ENCODE results near the gene MED1. TPM values are rescaled to one million over a fixed set of nuclear protein-coding genes. Genes with fewer than 3 reads are reported as not detected.

Gene MED1
- total RNA-seq, 2 donors from 2014 or later: 50.4 to 69.0 TPM

DNA sequence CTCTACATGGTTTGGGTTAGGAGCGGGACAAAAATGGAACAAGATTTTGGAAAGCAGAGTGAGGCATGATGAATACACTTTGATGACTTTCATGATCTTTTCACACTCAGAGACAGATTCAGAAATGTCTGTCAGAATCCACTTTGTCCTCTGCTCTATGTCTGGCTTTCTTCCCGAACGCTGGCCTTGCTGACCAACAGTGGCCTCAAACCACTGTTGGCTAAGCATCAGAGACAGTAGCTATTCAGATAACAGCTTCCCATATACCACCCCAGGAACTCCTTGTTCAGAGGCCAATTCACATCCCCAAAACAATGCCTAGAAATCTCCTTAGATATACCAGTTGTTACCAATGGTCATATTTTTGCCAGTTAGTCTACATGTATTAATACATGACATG is 90.5 kb downstream of the MED1 start:
- Mint-ChIP-seq H3K36me3 (ENCODE audit: low read depth) (no peaks in the 10 kb centered on the region), H3K27me3 (no peaks in the 10 kb centered on the region), H3K4me1 (peaks cover 4% of the 10 kb centered on the region), H3K27ac (no peak overlapping the region), H3K4me3 (no peak overlapping the region), H3K9me3 (no peaks in the 10 kb centered on the region)
- ATAC-seq (replicated peaks): no peak

DNA sequence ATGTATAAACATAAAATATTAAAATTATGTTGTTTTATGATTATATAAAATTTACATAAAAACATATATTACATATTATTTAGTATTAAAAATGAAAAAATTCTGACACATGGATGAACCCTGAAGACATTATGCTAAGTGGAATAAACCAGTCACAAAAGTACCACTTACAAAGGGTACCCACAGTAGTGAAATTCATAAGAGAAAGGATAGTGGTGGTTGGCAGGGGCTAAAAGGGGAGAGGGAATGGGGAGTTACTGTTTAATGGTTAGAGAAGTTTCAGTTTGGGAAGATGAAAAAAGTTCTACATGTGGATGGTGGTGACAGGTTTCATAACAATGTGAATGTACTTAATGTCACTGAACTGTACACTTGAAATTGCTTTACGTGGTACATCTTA is 91.1 kb downstream of the MED1 start:
- Mint-ChIP-seq H3K9me3 (no peaks in the 10 kb centered on the region), H3K4me1 (peaks cover 4% of the 10 kb centered on the region), H3K36me3 (ENCODE audit: low read depth) (no peaks in the 10 kb centered on the region), H3K27me3 (no peaks in the 10 kb centered on the region), H3K4me3 (no peak overlapping the region), H3K27ac (no peak overlapping the region)
- no peak for ATAC-seq (replicated peaks)

DNA sequence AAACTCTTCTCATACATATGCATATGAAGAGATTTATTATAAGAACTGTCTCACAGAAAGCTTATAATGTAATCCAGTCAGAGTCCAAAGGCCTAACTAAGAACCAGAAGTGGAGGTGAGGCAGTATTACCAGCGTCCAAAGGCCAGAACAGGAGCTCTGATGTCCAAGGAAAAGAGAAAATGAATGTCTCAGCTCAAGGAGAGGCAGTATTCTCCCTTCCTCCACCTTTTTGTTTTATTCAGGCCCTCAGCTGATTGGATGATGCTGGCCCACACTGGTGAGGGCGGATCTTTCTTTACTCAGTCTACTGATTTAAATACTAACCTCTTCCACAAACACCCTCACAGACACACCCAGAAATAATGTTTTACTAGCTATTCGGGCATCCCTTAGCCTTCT is 93.1 kb downstream of the MED1 start:
- ATAC-seq (replicated peaks): no peak
- Mint-ChIP-seq H3K4me3 (no peak overlapping the region), H3K27ac (no peak overlapping the region), H3K27me3 (no peaks in the 10 kb centered on the region), H3K4me1 (peaks cover 4% of the 10 kb centered on the region), H3K36me3 (ENCODE audit: low read depth) (no peaks in the 10 kb centered on the region), H3K9me3 (no peaks in the 10 kb centered on the region)

GRCh38 chr17:39357488-39357887 is 93.6 kb downstream of the MED1 start:
- peaks cover 4% of the 10 kb centered on the region for H3K4me1 Mint-ChIP-seq
- H3K4me3 Mint-ChIP-seq: no peak overlapping the region
- no peak overlapping the region for H3K27ac Mint-ChIP-seq
- H3K36me3 Mint-ChIP-seq (ENCODE audit: low read depth): no peaks in the 10 kb centered on the region
- H3K9me3 Mint-ChIP-seq: no peaks in the 10 kb centered on the region
- no peak for ATAC-seq (replicated peaks)
- H3K27me3 Mint-ChIP-seq: no peaks in the 10 kb centered on the region

Other genes with a start within 250 kb of the MED1 start
- gene STAC2, start 225.3 kb downstream of the MED1 start, total RNA-seq: not detected
- gene FBXL20, start 49.6 kb downstream of the MED1 start, total RNA-seq: 10 to 100 TPM; 20.2 to 20.7 TPM
- 10 to 100 TPM; 63.7 to 81.9 TPM for gene CDK12, start 10.2 kb upstream of the MED1 start, total RNA-seq
- gene NEUROD2, start 156.7 kb upstream of the MED1 start, total RNA-seq: not detected
- gene PPP1R1B, start 175.7 kb upstream of the MED1 start, total RNA-seq: not detected
- gene STARD3, start 185.9 kb upstream of the MED1 start, total RNA-seq: 10 to 100 TPM; 59.8 to 76.0 TPM
- gene TCAP, start 214.1 kb upstream of the MED1 start, total RNA-seq: 1 to 10 TPM; 2.0 to 2.5 TPM
- not detected for gene PNMT, start 217.2 kb upstream of the MED1 start, total RNA-seq
- gene PGAP3, start 236.8 kb upstream of the MED1 start, total RNA-seq: 10 to 100 TPM in 1 of 2 donors, 1 to 10 TPM in 1; 5.9 to 14.8 TPM
- 1 to 10 TPM; 3.4 to 5.9 TPM for gene ERBB2, start 248.8 kb upstream of the MED1 start, total RNA-seq